ENCODE measurements around the gene PIAS4. TPM values are rescaled to one million over a fixed set of nuclear protein-coding genes. Genes with fewer than 3 reads are reported as not detected.

The PIAS4 gene
- total RNA-seq, 1 donor, result 21.4 TPM

DNA sequence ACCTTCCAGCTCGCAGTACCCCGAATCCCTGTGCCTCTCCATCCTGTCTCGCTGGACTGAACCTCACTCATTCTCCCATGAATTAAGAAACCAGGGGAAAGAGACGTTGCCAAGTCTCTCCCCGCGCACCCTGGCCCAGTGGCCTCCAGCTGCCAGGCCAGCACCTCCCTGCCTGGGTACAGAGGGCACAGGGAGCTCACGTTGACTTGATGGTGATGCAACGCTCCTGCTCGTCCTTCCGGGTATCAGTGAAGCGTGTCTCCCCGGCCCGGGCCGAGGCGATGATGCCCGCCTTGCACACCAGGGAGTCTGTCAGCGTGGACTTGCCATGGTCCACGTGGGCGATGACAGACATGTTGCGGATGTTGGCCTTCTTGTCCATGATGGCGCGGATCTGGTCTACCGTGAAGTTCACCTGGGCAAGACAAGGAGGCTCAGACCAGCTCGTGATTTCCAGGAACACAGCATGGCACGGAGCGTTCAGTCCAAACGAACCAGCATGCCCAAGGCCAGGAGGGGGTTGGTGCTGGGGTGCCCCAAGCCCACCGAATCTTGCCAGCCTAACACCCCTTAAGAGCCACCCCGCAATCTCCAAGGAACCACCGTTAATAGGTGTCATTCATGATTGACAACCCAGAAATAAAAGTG, 23.5 kb upstream of the PIAS4 start:
- no peak for TF ChIP-seq CTCF (IDR thresholded peaks at IDR 0.05; ENCODE audit: extremely low read depth, low read depth, low read length)
- Histone ChIP-seq H3K27me3 (ENCODE audit: insufficient read depth, low read length) (no peaks in the 10 kb centered on the region), H2AFZ (ENCODE audit: low read length) (no peak overlapping the region), H3K4me1 (ENCODE audit: insufficient read depth, low read length) (peaks cover 40% of the 10 kb centered on the region), H3K4me2 (ENCODE audit: insufficient read depth, low read length) (peak overlapping the region; percentile 99), H4K20me1 (ENCODE audit: insufficient read depth, low read length) (peaks cover 62% of the 10 kb centered on the region), H3K79me2 (ENCODE audit: insufficient read depth, low read length) (peaks cover 62% of the 10 kb centered on the region), H3K36me3 (ENCODE audit: insufficient read depth, low read length) (peaks cover 58% of the 10 kb centered on the region), H3K27ac (ENCODE audit: low read depth, low read length) (peak overlapping the region; percentile 98), H3K4me3 (ENCODE audit: insufficient read depth, low read length) (peak overlapping the region; percentile 100), H3K9me3 (ENCODE audit: low read depth, low read length) (no peaks in the 10 kb centered on the region)
- peak; percentile 84 for DNase-seq (ENCODE audit: insufficient read length, low spot score, missing footprints)

GRCh38 chr19:3984584-3984907, 23.0 kb upstream of the PIAS4 start:
- Histone ChIP-seq H3K27ac (ENCODE audit: low read depth, low read length) (peak overlapping the region; percentile 98), H3K9me3 (ENCODE audit: low read depth, low read length) (no peaks in the 10 kb centered on the region), H3K36me3 (ENCODE audit: insufficient read depth, low read length) (peaks cover 53% of the 10 kb centered on the region), H3K79me2 (ENCODE audit: insufficient read depth, low read length) (peaks cover 57% of the 10 kb centered on the region), H4K20me1 (ENCODE audit: insufficient read depth, low read length) (peaks cover 57% of the 10 kb centered on the region), H3K4me2 (ENCODE audit: insufficient read depth, low read length) (peak overlapping the region; percentile 99), H3K27me3 (ENCODE audit: insufficient read depth, low read length) (no peaks in the 10 kb centered on the region), H3K4me1 (ENCODE audit: insufficient read depth, low read length) (peaks cover 40% of the 10 kb centered on the region), H3K4me3 (ENCODE audit: insufficient read depth, low read length) (peak overlapping the region; percentile 100), H2AFZ (ENCODE audit: low read length) (no peak overlapping the region)
- TF ChIP-seq CTCF (IDR thresholded peaks at IDR 0.05; ENCODE audit: extremely low read depth, low read depth, low read length), result no peak
- no peak for DNase-seq (ENCODE audit: insufficient read length, low spot score, missing footprints)

- Histone ChIP-seq H2AFZ (ENCODE audit: low read length) (peak within 1 kb of the TSS; percentile 86), H3K36me3 (ENCODE audit: insufficient read depth, low read length) (peaks cover 48% of the 10 kb centered on the region), H3K4me3 (ENCODE audit: insufficient read depth, low read length) (peak within 1 kb of the TSS; percentile 100), H3K9me3 (ENCODE audit: low read depth, low read length) (no peaks in the 10 kb centered on the region), H4K20me1 (ENCODE audit: insufficient read depth, low read length) (peaks cover 52% of the 10 kb centered on the region), H3K27me3 (ENCODE audit: insufficient read depth, low read length) (no peaks in the 10 kb centered on the region), H3K4me2 (ENCODE audit: insufficient read depth, low read length) (peak within 1 kb of the TSS; percentile 99), H3K4me1 (ENCODE audit: insufficient read depth, low read length) (peaks cover 40% of the 10 kb centered on the region), H3K27ac (ENCODE audit: low read depth, low read length) (peak within 1 kb of the TSS; percentile 98), H3K79me2 (ENCODE audit: insufficient read depth, low read length) (peaks cover 52% of the 10 kb centered on the region)
- no peak for TF ChIP-seq CTCF (IDR thresholded peaks at IDR 0.05; ENCODE audit: extremely low read depth, low read depth, low read length)
- DNase-seq (ENCODE audit: insufficient read length, low spot score, missing footprints), result peak; percentile 99
Observed at GRCh38 chr19:3984908-3985642, 22.5 kb upstream of the PIAS4 start, which contains the start of gene EEF2. EEF2 (minus strand) TSS chr19:3985463; CDS start chr19:3985380, 83 bp downstream.

GRCh38 chr19:3985643-3986259, 21.8 kb upstream of the PIAS4 start:
- H3K27ac ChIP-seq (ENCODE audit: low read depth, low read length), result peak overlapping the region; percentile 33
- DNase-seq (ENCODE audit: insufficient read length, low spot score, missing footprints), result peak; percentile 21
- H3K79me2 ChIP-seq (ENCODE audit: insufficient read depth, low read length), result peaks cover 45% of the 10 kb centered on the region

More at GRCh38 chr19:3985643-3986259, 21.8 kb upstream of the PIAS4 start:
- Histone ChIP-seq H3K4me3 (ENCODE audit: insufficient read depth, low read length) (peak overlapping the region; percentile 100), H4K20me1 (ENCODE audit: insufficient read depth, low read length) (peaks cover 45% of the 10 kb centered on the region), H3K36me3 (ENCODE audit: insufficient read depth, low read length) (peaks cover 41% of the 10 kb centered on the region), H3K4me1 (ENCODE audit: insufficient read depth, low read length) (peaks cover 40% of the 10 kb centered on the region), H3K27me3 (ENCODE audit: insufficient read depth, low read length) (no peaks in the 10 kb centered on the region), H3K4me2 (ENCODE audit: insufficient read depth, low read length) (peak overlapping the region; percentile 99), H3K9me3 (ENCODE audit: low read depth, low read length) (no peaks in the 10 kb centered on the region), H2AFZ (ENCODE audit: low read length) (peak overlapping the region; percentile 86)
- TF ChIP-seq CTCF (IDR thresholded peaks at IDR 0.05; ENCODE audit: extremely low read depth, low read depth, low read length), result no peak

All from osteoblast (primary cell).